ENCODE data around the gene TFEB. TPM values are rescaled to one million over a fixed set of nuclear protein-coding genes. Genes with fewer than 3 reads are reported as not detected.

Gene TFEB
- total RNA-seq, 1 experiment from 2014 or later = 1.8 TPM

- Histone ChIP-seq H3K9me3 (ENCODE audit: low read depth, low read length, poor library complexity, severe bottlenecking) (no peaks in the 10 kb centered on the region), H3K27me3 (replicated peaks; ENCODE audit: insufficient read depth, low read depth, low read length, poor library complexity) (no peaks in the 10 kb centered on the region), H3K27ac (ENCODE audit: low read depth, low read length, poor library complexity, severe bottlenecking) (peak overlapping the region; percentile 99), H3K4me1 (ENCODE audit: insufficient read depth, low read length, poor library complexity, severe bottlenecking) (peaks cover 82% of the 10 kb centered on the region), H3K36me3 (ENCODE audit: insufficient read depth, low read length, poor library complexity, severe bottlenecking) (peaks cover 55% of the 10 kb centered on the region), H3K4me3 (ENCODE audit: low read depth, low read length, poor library complexity, severe bottlenecking) (peak overlapping the region; percentile 97)
- POLR2A ChIA-PET (ENCODE audit: low non-redundant PET) = no interaction called here
- CTCF ChIA-PET = interaction anchor here (0.9 kb wide), 1 partner anchor 41 kb away, joined by 5 read pairs; no protein-coding TSS in a partner anchor
- TF ChIP-seq, protein P1, sequence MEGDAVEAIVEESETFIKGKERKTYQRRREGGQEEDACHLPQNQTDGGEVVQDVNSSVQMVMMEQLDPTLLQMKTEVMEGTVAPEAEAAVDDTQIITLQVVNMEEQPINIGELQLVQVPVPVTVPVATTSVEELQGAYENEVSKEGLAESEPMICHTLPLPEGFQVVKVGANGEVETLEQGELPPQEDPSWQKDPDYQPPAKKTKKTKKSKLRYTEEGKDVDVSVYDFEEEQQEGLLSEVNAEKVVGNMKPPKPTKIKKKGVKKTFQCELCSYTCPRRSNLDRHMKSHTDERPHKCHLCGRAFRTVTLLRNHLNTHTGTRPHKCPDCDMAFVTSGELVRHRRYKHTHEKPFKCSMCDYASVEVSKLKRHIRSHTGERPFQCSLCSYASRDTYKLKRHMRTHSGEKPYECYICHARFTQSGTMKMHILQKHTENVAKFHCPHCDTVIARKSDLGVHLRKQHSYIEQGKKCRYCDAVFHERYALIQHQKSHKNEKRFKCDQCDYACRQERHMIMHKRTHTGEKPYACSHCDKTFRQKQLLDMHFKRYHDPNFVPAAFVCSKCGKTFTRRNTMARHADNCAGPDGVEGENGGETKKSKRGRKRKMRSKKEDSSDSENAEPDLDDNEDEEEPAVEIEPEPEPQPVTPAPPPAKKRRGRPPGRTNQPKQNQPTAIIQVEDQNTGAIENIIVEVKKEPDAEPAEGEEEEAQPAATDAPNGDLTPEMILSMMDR (conservative IDR thresholded peaks at IDR 0.05; ENCODE audit: low read depth, low read length) = no peak
- no peak for TF ChIP-seq EZH2 (IDR thresholded peaks at IDR 0.05; ENCODE audit: borderline replicate concordance, low read depth, low read length, poor library complexity, severe bottlenecking)
- intact Hi-C loops (cut with micrococcal nuclease; ENCODE audit: unreplicated experiment) = loop anchor here (5.0 kb wide), 1 partner anchor 39 kb away; no protein-coding TSS in a partner anchor
- peak; percentile 88 for DNase-seq (ENCODE audit: low spot score)
- TSS peak; percentile 25 for BruUV-seq (replicated peaks)
Measured at GRCh38 chr6:41642960-41643898, 92.2 kb downstream of the TFEB start.

GRCh38 chr6:41642090-41642959 is 93.1 kb downstream of the TFEB start:
- peak overlapping the region; percentile 97 for H3K4me3 ChIP-seq (ENCODE audit: low read depth, low read length, poor library complexity, severe bottlenecking)
- POLR2A ChIA-PET (ENCODE audit: low non-redundant PET) = no interaction called here
- BruUV-seq (replicated peaks) = no TSS peak

More at GRCh38 chr6:41642090-41642959, 93.1 kb downstream of the TFEB start:
- TF ChIP-seq, protein P1 (conservative IDR thresholded peaks at IDR 0.05; ENCODE audit: low read depth, low read length) = no peak
- TF ChIP-seq EZH2 (IDR thresholded peaks at IDR 0.05; ENCODE audit: borderline replicate concordance, low read depth, low read length, poor library complexity, severe bottlenecking) = no peak
- intact Hi-C loops (cut with micrococcal nuclease; ENCODE audit: unreplicated experiment) = loop anchor here (5.0 kb wide), 1 partner anchor 40 kb away; no protein-coding TSS in a partner anchor
- Histone ChIP-seq H3K36me3 (ENCODE audit: insufficient read depth, low read length, poor library complexity, severe bottlenecking) (peaks cover 46% of the 10 kb centered on the region), H3K27ac (ENCODE audit: low read depth, low read length, poor library complexity, severe bottlenecking) (peak overlapping the region; percentile 99), H3K9me3 (ENCODE audit: low read depth, low read length, poor library complexity, severe bottlenecking) (no peaks in the 10 kb centered on the region), H3K4me1 (ENCODE audit: insufficient read depth, low read length, poor library complexity, severe bottlenecking) (peaks cover 81% of the 10 kb centered on the region), H3K27me3 (replicated peaks; ENCODE audit: insufficient read depth, low read depth, low read length, poor library complexity) (no peaks in the 10 kb centered on the region)
- no peak for DNase-seq (ENCODE audit: low spot score)
- CTCF ChIA-PET = interaction anchor here (0.9 kb wide), 1 partner anchor 40 kb away, joined by 5 read pairs; no protein-coding TSS in a partner anchor
